GM18870 (cell line): Measurements from ENCODE around the gene SOSTDC1.
"Not testable (repeated sequence)": the region's sequence is repeated elsewhere in the genome, so short reads cannot be mapped to it uniquely, and the experiment has no call there.

Experiments
- ATAC-seq: cut with Tn5 transposase; IDR thresholded peaks from one replicate; pipeline ENCODE4 v1.9.1; 2021; ENCODE audit warnings: moderate library complexity; ENCODE audit not compliant: unreplicated experiment

SOSTDC1 gene, protein sequence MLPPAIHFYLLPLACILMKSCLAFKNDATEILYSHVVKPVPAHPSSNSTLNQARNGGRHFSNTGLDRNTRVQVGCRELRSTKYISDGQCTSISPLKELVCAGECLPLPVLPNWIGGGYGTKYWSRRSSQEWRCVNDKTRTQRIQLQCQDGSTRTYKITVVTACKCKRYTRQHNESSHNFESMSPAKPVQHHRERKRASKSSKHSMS

DNA sequence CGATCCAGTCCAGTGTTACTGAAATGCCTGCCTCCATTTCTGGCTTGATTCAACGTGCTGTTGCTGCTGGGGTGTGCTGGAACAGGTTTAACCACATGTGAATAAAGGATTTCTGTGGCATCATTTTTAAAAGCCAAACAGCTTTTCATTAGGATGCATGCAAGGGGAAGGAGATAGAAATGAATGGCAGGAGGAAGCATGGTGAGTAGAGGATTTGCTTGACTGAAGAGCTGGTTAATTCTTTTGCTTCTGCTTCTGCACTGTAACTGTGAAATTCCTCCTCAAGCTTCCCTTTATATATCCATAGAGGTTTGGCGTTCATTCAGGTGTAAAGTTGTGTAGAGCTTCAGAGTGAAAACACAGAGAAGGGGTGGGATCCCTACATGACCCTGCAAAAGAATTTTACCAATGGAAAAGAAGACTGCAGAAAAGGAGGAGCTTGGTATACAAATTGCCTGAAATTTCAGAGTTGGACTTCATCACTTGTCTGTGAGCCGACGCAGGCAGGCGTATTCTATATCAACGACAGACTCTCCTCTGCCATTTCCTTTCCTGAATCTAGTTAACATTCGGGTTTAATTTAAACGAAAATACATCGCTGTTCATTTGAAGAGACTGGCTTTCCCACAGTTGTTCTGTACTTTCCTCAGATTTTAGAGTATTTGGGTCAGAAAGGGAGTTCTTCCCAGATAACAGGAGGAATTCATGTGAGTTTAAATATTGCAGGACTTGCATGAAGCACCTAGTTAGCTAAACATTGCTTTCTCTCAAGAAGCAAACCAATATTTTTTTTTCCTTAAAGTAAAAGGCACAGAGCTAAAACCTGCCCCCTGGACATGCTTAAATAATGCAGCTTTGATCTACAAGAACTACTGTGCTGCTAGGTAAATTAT, at the start of gene SOSTDC1:
TSS of gene SOSTDC1 (minus strand) at position 270 of the 893 bp plus-strand sequence. CDS start at position 200, 70 bp downstream.
- no peak for ATAC-seq

DNA sequence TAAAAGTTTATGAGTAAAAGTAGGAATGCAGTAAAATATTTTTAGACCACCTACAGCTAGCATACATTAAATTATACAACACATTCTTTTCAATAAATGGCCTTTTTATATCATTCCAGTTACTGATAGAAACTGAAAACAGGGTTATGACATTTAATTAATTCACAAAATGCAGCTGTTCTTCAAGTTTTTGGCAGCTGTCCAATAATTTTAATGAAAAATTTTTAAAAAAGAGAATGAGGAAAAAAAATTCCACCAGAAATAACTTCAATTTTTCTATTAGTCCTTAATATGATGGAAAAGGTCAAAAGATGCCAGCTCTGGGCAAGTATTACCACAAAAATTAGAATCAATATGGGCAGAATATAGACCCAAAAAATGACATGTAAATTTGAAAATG, 49.2 kb upstream of the SOSTDC1 start:
- no peak for ATAC-seq

DNA sequence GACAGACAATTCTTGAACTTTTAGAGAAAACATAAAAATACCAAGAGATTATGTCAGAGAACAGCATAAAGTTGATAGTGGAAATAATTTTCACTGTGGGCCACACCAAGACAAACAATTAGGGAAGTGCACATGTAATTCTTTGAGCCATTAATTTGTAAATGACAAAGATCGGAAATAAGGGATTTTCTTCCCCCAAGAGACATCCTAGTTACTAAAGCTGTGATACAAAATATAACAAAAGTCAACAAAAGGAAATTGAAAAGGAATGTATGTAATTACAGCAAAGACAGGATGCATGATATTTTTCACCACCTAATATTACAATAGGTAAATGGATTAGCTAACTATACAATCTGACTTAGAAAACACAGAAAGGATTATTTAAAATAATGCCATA, 48.7 kb upstream of the SOSTDC1 start:
- ATAC-seq: no peak

DNA sequence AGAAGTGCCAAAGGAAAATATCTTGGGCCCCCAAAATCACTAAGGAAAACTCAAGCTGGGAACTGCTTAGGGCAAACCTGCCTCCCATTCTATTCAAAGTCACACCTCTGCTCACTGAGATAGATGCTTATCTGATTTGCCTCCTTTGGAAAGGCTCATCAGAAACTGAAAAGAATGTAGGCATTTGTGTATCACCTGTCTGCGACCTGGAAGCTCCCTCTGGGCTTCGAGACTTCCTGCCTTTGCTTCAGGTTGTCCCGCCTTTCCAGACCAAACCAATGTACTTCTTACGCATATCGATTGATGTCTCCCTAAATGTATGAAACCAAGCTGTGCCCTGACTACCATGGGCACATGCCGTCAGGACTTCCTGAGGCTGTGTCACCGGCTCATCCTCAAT, 46.6 kb upstream of the SOSTDC1 start:
- ATAC-seq: no peak

DNA sequence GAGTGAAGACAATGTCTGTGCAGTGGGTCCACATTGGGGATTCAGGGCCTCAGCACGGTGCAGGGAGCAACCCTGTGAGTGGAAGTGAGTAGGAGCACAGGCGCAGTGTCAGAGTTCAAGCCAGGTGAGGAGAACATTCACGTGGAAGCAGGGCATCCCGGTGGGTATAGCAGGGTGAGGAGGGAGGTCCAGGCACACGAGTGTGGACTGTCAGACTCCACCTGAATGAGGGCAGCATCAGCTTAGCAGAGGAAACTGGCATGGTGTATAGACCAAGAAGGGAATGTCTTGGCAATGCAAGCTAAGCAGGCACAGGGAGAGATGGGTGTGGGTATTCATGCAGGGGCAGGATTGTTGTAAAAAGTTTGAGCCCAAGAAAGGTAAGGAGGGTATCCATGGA, 45.8 kb upstream of the SOSTDC1 start:
- no peak for ATAC-seq

DNA sequence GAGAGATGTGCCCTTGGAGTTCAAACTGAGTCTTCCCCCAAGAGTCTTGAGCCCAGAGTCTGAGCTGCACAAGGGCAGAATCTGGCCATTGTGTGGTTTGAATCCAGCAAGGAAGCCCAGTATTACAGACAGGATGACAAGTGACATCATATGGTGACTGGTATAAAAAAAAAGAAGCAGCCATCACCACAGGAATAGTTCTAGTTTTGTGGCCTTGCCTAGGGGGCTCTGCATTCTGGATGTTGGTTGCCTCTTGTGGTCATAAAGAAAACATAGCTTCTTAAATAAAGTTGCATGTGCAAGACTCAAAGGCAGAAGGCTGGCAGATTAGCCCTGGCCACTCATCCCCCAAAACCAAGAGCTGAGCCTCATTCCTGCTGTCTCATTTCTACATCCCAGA, 44.3 kb upstream of the SOSTDC1 start:
- ATAC-seq: no peak

DNA sequence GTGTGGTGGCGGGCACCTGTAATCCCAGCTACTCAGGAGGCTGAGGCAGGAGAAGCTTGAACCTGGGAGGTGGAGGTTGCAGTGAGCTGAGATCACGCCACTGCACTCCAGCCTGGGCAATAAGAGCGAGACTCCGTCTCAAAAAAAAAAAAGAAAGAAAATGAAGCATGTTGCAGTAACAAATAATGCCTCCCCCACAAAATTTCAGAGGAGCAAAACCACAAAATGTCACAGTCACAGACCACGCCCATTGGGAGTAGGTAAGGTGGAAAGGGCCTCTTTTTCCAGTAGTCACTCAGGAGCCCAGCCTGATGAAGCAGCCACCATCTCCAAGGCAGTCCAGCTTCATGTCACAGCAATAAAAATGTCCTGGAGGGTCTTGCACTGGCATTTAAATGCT, 40.9 kb upstream of the SOSTDC1 start:
- not testable (repeated sequence) for ATAC-seq

DNA sequence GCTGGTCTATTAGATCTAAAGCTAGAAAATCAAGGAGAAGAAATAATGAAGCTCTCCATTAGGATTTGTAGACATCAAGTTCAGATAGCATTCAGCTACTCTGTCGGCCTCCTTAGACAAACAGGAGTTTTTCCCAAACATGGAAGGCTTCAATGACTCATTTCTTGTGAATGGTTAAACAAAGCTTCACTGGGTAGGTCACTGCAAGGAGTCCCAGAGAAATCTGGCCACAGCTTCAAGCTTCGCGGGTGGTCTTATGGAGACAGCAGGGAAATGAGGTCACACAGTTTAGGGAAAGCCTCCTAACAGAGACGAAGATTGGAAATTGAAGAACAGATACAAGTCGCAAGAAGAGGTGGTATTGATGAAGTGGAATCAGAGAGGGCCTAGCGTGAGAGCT, 38.5 kb upstream of the SOSTDC1 start:
- no peak for ATAC-seq

DNA sequence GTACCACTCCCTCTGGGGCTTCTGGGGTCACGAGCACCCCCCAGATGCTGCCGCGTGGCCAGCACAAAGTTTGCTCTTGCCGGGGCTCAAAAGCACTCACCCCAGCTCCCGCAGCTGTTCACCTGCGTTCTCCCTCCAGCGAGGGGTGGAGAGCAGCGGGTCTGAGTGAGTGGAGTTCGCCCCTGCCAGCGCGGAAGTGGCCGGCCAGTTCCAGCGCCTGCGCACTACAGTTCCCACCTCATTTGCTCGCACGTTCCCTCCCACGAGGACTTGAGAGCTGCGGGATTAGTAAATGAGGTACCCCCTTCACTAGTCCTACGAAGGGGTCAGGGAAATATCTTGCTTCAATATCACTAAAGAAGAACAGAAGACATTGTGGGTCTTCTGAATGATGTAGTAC, 36.8 kb upstream of the SOSTDC1 start:
- no peak for ATAC-seq

DNA sequence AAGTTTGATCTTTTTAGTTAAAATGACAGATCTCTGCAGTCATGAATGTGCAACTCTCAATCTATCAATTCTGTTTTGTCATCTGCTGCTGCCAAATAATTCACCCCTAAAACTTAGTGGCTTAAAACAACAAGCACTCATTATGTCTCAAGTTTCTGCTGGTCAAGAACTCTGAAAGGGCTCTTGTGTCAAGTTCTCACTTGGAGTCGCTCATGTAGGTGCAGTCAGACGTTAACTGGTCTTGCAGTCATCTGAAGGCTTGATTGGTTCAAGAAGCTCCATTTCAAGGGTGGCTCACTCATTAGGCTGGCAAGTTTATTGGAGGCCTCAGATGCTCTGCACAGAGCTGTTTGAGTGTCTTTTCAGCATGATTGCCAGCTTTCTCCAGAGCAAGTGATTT, 32.6 kb upstream of the SOSTDC1 start:
- ATAC-seq: no peak

DNA sequence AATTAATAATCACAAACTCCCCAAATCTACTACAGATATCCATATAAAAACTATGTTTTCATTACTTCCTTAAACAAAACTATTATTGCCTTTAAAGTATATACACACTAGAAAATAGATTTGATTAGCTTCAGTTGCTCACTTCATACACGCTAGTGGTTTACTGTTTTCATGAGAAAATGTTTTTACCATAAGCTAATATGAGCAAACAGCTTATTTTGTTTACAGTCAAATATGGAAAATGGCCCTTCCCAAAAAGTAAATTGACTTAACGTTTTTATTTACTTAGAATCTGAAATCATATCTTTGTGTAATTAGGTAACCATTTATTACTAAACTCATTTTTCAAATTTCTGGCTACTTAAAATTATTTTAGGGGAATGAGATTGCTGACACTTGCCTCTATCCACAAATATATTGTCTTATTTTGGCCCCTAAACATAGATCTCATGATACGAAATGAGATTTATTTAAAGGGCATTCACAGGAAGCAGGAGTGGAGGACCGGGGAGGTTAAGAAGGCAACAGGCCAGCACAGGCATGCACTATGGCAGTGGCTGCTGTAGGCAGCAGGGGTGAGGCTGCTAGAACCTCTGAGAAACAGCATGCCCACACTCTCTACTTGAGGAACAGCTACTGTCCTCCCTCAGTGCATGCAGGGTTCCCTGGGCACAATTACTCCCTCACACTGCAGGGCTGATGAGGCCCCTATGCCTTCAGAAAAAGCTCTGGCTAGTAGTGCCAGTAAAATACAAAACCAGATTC, 29.6 kb upstream of the SOSTDC1 start:
- no peak for ATAC-seq

DNA sequence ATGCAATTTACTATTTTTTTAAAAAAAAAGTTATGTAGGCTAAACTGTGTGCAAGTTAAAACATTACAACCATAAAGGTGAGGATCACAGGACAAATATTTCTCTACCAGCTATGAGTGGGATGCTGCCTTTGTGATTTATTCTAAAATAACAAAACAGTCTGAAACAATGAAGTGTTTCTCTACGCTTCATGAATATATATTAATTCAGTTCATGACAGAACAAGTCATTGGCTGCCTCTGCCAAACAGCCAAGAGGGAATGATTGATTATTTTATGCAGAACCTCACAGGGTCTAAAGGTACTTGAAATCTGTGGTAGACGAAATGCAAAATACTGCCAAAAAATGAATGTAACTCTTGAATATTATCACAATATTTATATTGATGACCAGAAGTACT, 29.0 kb upstream of the SOSTDC1 start:
- no peak for ATAC-seq

DNA sequence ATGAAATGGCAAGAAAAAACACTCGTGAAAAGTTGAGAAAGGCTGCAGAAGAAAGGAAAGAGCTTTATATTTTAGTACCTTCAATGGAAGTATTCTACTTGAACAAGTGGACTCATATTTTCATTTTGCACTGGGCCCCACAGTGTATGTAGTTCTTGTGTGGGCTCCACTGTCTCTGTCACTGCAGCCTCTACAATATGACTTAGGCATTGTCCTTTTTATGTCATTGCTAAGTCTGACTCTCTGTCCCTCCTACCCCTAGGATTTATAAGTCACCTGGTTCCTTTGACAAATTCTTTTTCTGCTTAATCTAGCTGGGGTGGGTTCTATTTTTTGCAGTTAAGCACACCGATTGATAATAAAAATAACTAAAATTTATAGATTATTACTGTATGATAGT, 27.7 kb upstream of the SOSTDC1 start:
- no peak for ATAC-seq

DNA sequence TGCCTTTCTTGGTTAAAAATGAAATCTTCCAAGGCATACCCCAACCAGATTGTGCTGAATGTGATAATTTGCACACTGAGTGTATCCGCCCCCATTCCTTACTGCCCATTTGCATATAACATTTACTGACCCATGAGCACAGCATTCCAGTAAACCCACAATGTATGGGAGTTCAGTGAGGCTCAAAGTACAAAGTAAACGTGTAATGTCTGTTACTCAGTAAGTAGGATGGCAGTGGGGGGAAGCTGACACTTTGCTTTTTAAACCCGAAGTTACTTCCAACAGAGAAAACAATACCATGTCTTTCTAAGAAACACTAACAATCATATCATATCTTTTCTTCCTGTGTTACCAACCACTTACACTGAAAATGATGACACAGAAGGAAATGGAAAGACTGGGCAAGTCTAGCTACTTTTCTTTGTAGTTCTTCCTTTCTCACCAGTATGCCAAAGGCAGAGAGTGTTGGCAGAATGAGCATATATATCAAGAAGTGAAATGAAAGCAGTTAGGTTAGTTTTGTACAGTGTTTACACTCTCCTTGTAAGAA, 27.1 kb upstream of the SOSTDC1 start:
- ATAC-seq: no peak

DNA sequence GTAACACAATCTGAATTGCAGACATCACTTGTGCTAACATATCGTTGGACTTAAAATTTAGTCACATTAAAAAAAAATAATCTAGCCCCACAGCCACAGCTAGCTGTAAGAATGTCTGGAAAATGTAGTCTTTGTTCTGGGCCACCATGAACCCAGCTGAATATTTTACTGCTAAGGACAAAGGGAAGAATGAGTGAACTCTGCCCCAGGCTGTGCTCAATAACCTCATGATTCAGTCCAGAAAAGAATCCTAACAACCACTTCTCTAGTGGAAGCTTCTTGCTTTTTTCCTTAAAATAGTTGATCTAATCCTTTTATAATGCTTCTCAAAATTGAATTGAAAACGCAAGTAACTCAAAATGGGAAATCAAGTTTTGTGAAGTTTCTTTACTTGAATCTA, 25.6 kb upstream of the SOSTDC1 start:
- ATAC-seq: no peak

DNA sequence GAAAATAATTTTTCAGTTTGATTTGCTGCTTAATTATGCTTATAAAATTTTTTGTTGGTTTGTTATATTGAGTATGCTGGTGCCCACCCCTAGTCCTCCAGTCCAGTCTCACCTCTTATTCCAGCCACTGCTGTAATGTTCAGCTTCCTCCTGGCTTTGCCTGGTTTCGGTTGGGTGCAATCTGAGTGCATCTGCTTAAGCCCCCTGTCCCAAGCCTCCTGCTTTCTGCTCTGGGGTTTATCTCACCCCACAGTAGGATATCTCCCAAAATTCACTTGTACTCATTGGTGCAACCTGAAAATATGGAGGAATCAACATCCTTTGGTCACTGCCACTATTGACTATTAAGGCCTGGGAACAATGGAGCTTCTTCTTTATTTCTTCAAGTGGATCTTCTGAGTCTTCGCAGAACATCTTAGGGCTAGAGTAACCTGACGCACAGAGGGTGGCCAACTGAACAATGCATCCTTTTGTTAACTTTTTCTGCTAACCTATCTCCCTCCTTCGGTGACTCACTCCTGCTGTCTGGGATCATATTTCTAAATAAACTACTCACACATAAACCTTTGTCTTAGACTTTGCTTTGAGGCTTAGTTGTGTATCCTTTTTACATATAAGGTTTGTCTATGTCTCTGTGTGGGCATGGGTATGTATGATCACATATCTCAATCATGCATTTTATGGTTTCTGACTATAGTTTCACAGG, 19.1 kb upstream of the SOSTDC1 start:
- no peak for ATAC-seq

DNA sequence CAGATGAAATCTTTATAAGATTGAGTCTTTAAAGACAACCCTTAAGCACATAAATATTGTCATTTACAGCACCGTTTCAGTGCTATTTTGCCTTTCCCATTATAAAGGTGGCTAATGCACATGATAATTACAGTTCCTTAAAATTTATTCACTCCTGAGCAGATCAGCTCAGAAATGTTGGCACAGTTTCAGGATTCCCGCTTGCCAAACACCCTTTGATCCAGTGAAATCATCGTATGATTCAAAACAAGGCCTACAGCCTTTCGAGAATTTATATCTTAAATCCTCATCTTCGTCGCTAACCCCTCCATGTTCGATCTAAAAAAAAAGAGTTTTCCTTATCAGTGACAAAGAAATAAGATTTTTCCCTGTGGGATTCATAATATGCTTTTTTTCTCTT, 14.1 kb upstream of the SOSTDC1 start:
- no peak for ATAC-seq

DNA sequence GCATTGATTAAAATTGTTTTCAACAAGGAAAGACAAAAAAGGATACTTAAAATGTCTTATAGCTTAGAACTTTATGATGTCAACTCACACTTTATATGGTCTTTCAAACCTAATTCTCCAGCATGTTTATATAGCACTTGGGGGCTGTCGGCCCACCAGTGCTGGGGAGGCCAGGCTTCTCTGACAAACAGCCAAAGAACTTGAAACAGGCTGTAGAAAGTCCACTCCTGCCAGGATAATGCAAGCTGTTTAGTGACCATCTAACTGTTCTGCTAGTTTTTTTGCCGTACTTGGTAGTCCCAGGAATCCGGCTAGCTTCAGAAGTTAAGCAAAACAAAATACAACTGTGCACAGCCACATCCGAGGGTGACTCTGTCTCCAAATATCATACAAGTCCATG, 13.6 kb upstream of the SOSTDC1 start:
- no peak for ATAC-seq

DNA sequence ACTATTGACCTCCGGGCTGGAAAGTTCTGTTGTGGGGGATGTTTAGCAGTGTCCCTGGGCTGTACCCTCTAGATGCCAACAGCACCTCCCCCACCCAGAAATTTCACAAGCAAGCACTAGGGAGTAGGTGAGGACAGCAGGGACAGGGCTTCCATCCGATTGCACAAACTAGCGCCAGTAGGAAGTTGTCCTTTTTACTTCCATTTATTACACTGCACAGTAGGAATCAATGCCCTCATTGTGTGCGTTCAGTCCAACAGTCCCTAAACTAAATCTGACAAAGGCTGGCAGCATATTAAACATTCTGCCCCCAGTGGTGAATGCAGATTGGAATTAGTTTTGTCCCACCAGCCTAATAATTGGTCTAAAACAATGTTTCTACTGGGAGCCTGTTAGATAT, 6.4 kb upstream of the SOSTDC1 start:
- no peak for ATAC-seq

DNA sequence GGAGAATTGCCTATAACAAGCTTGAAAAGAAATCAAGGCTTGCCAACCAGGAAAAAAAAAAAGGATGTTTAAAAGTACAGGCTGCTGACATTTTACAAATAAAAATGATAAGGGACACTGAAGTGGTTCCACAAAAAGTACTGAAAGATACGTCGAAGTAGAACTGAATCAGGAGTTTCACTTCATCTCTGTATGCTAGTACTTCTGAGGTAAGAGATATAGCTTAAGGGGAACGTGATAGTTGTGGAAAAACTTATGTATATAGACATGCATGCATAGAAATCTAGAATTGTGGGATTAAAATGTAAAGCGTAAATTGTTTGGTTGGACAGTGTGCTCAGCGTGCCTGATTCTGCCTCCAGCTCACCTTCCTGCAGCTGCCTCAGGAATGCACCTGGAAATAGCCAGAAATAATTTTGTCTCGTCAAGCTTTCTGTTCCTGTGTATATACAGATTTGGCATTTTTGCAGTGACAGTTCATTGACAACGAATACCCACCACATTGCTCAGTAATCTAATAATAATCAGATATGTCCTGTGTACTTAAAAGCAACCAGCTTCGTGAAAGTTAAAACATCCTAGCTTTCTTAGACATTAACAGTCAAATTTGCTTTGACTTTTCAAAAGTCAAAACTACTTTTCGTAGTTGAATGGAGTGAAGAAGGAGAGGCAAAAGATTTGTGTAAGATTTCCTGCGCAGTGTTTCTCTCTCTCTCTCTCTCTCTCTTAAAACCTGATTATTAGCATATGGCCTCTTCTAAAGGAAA, 1.4 kb downstream of the SOSTDC1 start:
- ATAC-seq: no peak
